Gastrocnemius medialis (tissue), 4 donors: ENCODE results near the gene RNF2. TPM values are rescaled to one million over a fixed set of nuclear protein-coding genes. Genes with fewer than 3 reads are reported as not detected.
"Not testable (repeated sequence)": the region's sequence is repeated elsewhere in the genome, so short reads cannot be mapped to it uniquely, and the experiment has no call there.

Experiments
- ATAC-seq, 2 donors: fragments of 150-250 bp; one replicate each; pipeline ENCODE4 v1.9.1; 2016
- DNase-seq, 2 donors: peaks; one replicate each; pipeline ENCODE4 v3.0.0-alpha.2; 2019
- H3K27ac ChIP-seq, 4 donors: fragments of 200-600 bp; sonication (generic); 1 replicate in 1 of 4; 2 replicates in 3 of 4; pipeline ENCODE4 v1.5.1; 2016 to 2018; ENCODE audit warnings: mild to moderate bottlenecking in 2 of 4, moderate library complexity in 1 of 4
- H3K27me3 ChIP-seq, 3 donors: fragments of 200-600 bp; sonication (generic) in 2 of 3; 1 replicate in 1 of 3; 2 replicates in 2 of 3; pipeline versions ENCODE4 v1.5.1 to v1.6.0; 2016 to 2019; ENCODE audit warnings: mild to moderate bottlenecking in 1 of 3, moderate library complexity in 1 of 3
- H3K36me3 ChIP-seq, 2 donors: fragments of 200-600 bp; sonication (generic) in 1 of 2; one replicate each; pipeline ENCODE4 v1.5.1; 2017 to 2018
- H3K4me1 ChIP-seq, 2 donors: fragments of 200-600 bp; sonication (generic) in 1 of 2; one replicate each; pipeline ENCODE4 v1.5.1; 2016 to 2017; ENCODE audit warnings: mild to moderate bottlenecking in 2 of 2
- H3K4me3 ChIP-seq, 4 donors: fragments of 200-600 bp; sonication (generic) in 3 of 4; 1 replicate in 1 of 4; 2 replicates in 3 of 4; pipeline ENCODE4 v1.5.1; 2016 to 2019; ENCODE audit warnings: mild to moderate bottlenecking in 2 of 4
- H3K9me3 ChIP-seq, 3 donors: fragments of 200-600 bp; sonication (generic) in 2 of 3; 1 replicate in 1 of 3; 2 replicates in 2 of 3; pipeline ENCODE4 v1.5.1; 2016 to 2019
- CTCF ChIP-seq, 5 experiments: fragments of 450-650 bp in 3 of 5; fragments of 200-600 bp in 2 of 5; sonication (generic) in 2 of 5; IDR thresholded peaks in 4 of 5; conservative IDR thresholded peaks in 1 of 5; 1 replicate in 4 of 5; 2 replicates in 1 of 5; pipeline ENCODE4 v1.5.1; 2016 to 2019; ENCODE audit warnings: antibody characterized with exemption in 5 of 5, mild to moderate bottlenecking in 3 of 5, moderate library complexity in 3 of 5
- POLR2A ChIP-seq, 2 donors: fragments of 450-650 bp; IDR thresholded peaks; one replicate each; pipeline ENCODE4 v1.6.1; 2017; ENCODE audit warnings: antibody characterized with exemption in 2 of 2, mild to moderate bottlenecking in 2 of 2, moderate library complexity in 2 of 2
- in situ Hi-C, 4 donors: fragments of 200-750 bp; cut with MboI; loops; one replicate each; pipeline versions ENCODE4 v1.15.0 to v1.8.0; 2017; ENCODE audit warnings: low sequenced_read_pairs in 4 of 4
- intact Hi-C: fragments of 100-400 bp; cut with DNase I; formaldehyde crosslinking; loops from one replicate; pipeline ENCODE4 v1.15.1; 2023; ENCODE audit warnings: low total_unique reads
- total RNA-seq, 4 donors: library from RNA; depleted of rRNA; stranded (reverse); fragments of >200 nt; gene quantifications; one replicate each; pipeline versions ENCODE4 v1.1.0 to v1.2.3, GENCODE V29; 2016

Gene RNF2
- total RNA-seq, 4 donors from 2014 or later = 5.4 to 11.0 (median 7.3) TPM

GRCh38 chr1:185062710-185063370, 17.5 kb downstream of the RNF2 start:
- ATAC-seq (no peak), DNase-seq (no peak)
- no peaks in the 10 kb centered on the region for H3K27me3 ChIP-seq
- H3K27ac ChIP-seq = no peak overlapping the region
- peaks cover 22 to 32% of the 10 kb centered on the region in 2 donors for H3K4me1 ChIP-seq
- no peaks in the 10 kb centered on the region for H3K9me3 ChIP-seq
- H3K36me3 ChIP-seq = no peaks in the 10 kb centered on the region
- no peak for TF ChIP-seq POLR2A (IDR thresholded peaks at IDR 0.05)
- no peak for TF ChIP-seq CTCF (IDR thresholded peaks at IDR 0.05 in 4 of 5, conservative IDR thresholded peaks at IDR 0.05 in 1 of 5)
- in situ Hi-C loops = no loop called here
- no peak overlapping the region for H3K4me3 ChIP-seq
- intact Hi-C loops = no loop called here

GRCh38 chr1:185063719-185064118, 18.4 kb downstream of the RNF2 start:
- DNase-seq = no peak
- peaks cover 20 to 34% of the 10 kb centered on the region in 2 donors for H3K4me1 ChIP-seq
- H3K27ac ChIP-seq = no peak overlapping the region
- TF ChIP-seq POLR2A (IDR thresholded peaks at IDR 0.05) (no peak), CTCF (IDR thresholded peaks at IDR 0.05 in 4 of 5, conservative IDR thresholded peaks at IDR 0.05 in 1 of 5) (no peak)
- H3K36me3 ChIP-seq = no peaks in the 10 kb centered on the region
- in situ Hi-C loops (no loop called here), intact Hi-C loops (no loop called here)
- ATAC-seq = no peak
- H3K27me3 ChIP-seq = no peaks in the 10 kb centered on the region
- no peaks in the 10 kb centered on the region for H3K9me3 ChIP-seq
- H3K4me3 ChIP-seq = no peak overlapping the region

- H3K27ac ChIP-seq, H3K27me3 ChIP-seq, H3K36me3 ChIP-seq, intact Hi-C loops, H3K9me3 ChIP-seq, ATAC-seq, H3K4me3 ChIP-seq, in situ Hi-C loops, DNase-seq: not testable (repeated sequence)
- H3K4me1 ChIP-seq = peaks cover 9 to 25% of the 10 kb centered on the region in 2 donors
Measured at GRCh38 chr1:185065006-185065405, 19.6 kb downstream of the RNF2 start.

- no peak for TF ChIP-seq POLR2A (IDR thresholded peaks at IDR 0.05)
- no peak for TF ChIP-seq CTCF (IDR thresholded peaks at IDR 0.05 in 4 of 5, conservative IDR thresholded peaks at IDR 0.05 in 1 of 5)
- Histone ChIP-seq H3K27ac (no peak overlapping the region), H3K9me3 (no peaks in the 10 kb centered on the region), H3K36me3 (no peaks in the 10 kb centered on the region), H3K4me1 (peaks cover 9 to 27% of the 10 kb centered on the region in 2 donors), H3K4me3 (no peak overlapping the region), H3K27me3 (no peaks in the 10 kb centered on the region)
- no peak for DNase-seq
- ATAC-seq = no peak
- in situ Hi-C loops (no loop called here), intact Hi-C loops (no loop called here)
Measured at GRCh38 chr1:185066181-185066580, 20.8 kb downstream of the RNF2 start.

GRCh38 chr1:185068341-185068740, 23.0 kb downstream of the RNF2 start:
- ATAC-seq = no peak
- DNase-seq = no peak
- intact Hi-C loops = no loop called here
- H3K27ac ChIP-seq = no peak overlapping the region
- TF ChIP-seq POLR2A (IDR thresholded peaks at IDR 0.05) = no peak
- TF ChIP-seq CTCF (IDR thresholded peaks at IDR 0.05 in 4 of 5, conservative IDR thresholded peaks at IDR 0.05 in 1 of 5) = no peak
- peaks cover 4 to 23% of the 10 kb centered on the region in 2 donors for H3K4me1 ChIP-seq
- in situ Hi-C loops = no loop called here
- H3K9me3 ChIP-seq = no peaks in the 10 kb centered on the region
- no peaks in the 10 kb centered on the region for H3K27me3 ChIP-seq
- H3K36me3 ChIP-seq = no peaks in the 10 kb centered on the region
- H3K4me3 ChIP-seq = no peak overlapping the region
